CD4-positive, alpha-beta T cell (primary cell): ENCODE data around the gene NELFA. TPM values are rescaled to one million over a fixed set of nuclear protein-coding genes. Genes with fewer than 3 reads are reported as not detected.
"Not testable (repeated sequence)": the region's sequence is repeated elsewhere in the genome, so short reads cannot be mapped to it uniquely, and the experiment has no call there.

Source experiments
- ATAC-seq: fragments of 200-7000 bp; cut with Tn5 transposase; one replicate; pipeline ENCODE4 v1.10.0; 2022; ENCODE audit warnings: mild to moderate bottlenecking; ENCODE audit not compliant: poor library complexity
- CTCF ChIA-PET: fragments of 350-600 bp; sonication (Branson Sonifier 250); formaldehyde crosslinking; loops from one replicate; lab custom pipeline; 2021; ENCODE audit warnings: antibody characterized with exemption, inconsistent platforms; lab: Charles Lee
- POLR2A ChIA-PET: fragments of 350-600 bp; sonication (Branson Sonifier 250); formaldehyde crosslinking; loops from one replicate; lab custom pipeline; 2021; ENCODE audit warnings: antibody characterized with exemption, inconsistent platforms; lab: Charles Lee
- DNase-seq, 14 experiments: peaks; one replicate each; pipeline ENCODE4 v3.0.0-alpha.2; 2013 to 2020; ENCODE audit warnings: mixed read lengths in 2 of 14
- H3K27ac ChIP-seq, 2 donors: one replicate each; pipeline versions ENCODE4 v1.5.1 to v1.7.0; 2013; ENCODE audit warnings: low read length in 2 of 2, low read depth in 1 of 2, mild to moderate bottlenecking in 1 of 2
- H3K27me3 ChIP-seq, 2 experiments: 1 replicate in 1 of 2; 2 replicates in 1 of 2; pipeline versions ENCODE4 v1.6.1 to v1.7.0; 2013; ENCODE audit warnings: low read length in 2 of 2, control low read depth in 1 of 2, mild to moderate bottlenecking in 1 of 2, moderate library complexity in 1 of 2; ENCODE audit not compliant: insufficient read depth in 2 of 2, control insufficient read depth in 1 of 2
- H3K36me3 ChIP-seq: one replicate; pipeline ENCODE4 v1.6.1; 2013; ENCODE audit warnings: low read length, control low read depth; ENCODE audit not compliant: insufficient read depth
- H3K4me1 ChIP-seq: one replicate; pipeline ENCODE4 v1.6.1; 2013; ENCODE audit warnings: low read length, control low read depth; ENCODE audit not compliant: insufficient read depth
- H3K4me3 ChIP-seq: one replicate; pipeline ENCODE4 v1.5.1; 2013; ENCODE audit warnings: mild to moderate bottlenecking, low read length, moderate library complexity
- H3K9me3 ChIP-seq, 2 experiments: 1 replicate in 1 of 2; 2 replicates in 1 of 2; pipeline versions ENCODE4 v1.6.1 to v1.7.0; 2013; ENCODE audit warnings: low read length in 2 of 2, mild to moderate bottlenecking in 2 of 2, control low read depth in 1 of 2, moderate library complexity in 1 of 2; ENCODE audit not compliant: control insufficient read depth in 1 of 2, insufficient read depth in 1 of 2
- H3K27ac Mint-ChIP-seq: one replicate; pipeline ENCODE4 v1.8.0; 2020; ENCODE audit warnings: mixed read lengths
- H3K27me3 Mint-ChIP-seq: one replicate; pipeline ENCODE4 v1.8.0; 2021; ENCODE audit warnings: mixed read lengths
- H3K36me3 Mint-ChIP-seq: one replicate; pipeline ENCODE4 v1.8.0; 2021; ENCODE audit warnings: low read depth, mixed read lengths
- H3K4me1 Mint-ChIP-seq: one replicate; pipeline ENCODE4 v1.8.0; 2021; ENCODE audit warnings: low read depth, mixed read lengths
- H3K4me3 Mint-ChIP-seq: one replicate; pipeline ENCODE4 v1.8.0; 2020; ENCODE audit warnings: mild to moderate bottlenecking, mixed read lengths
- H3K9me3 Mint-ChIP-seq: one replicate; pipeline ENCODE4 v1.8.0; 2020; ENCODE audit warnings: mixed read lengths
- CTCF ChIP-seq: fragments of 200-600 bp; IDR thresholded peaks from one replicate; pipeline ENCODE4 v1.8.0; 2022; ENCODE audit warnings: antibody characterized with exemption, mild to moderate bottlenecking
- intact Hi-C, 2 experiments: fragments of 100-400 bp; cut with DNase I in 1 of 2; cut with micrococcal nuclease in 1 of 2; formaldehyde crosslinking; loops; one replicate each; pipeline versions ENCODE4 v1.15.1 to v1.9.0; 2023 to 2025; cut with DNase I, micrococcal nuclease
- total RNA-seq, 174 experiments: library from RNA in 2 of 174; stranded (reverse) in 2 of 174; gene quantifications; one replicate each; pipeline ENCODE4 v1.2.3 and lab custom pipeline; 2021 to 2026

The NELFA gene
- total RNA-seq, 2 experiments from 2014 or later: 39.9 to 40.1 TPM

GRCh38 chr4:2040391-2041238 lies 31.8 kb upstream of the NELFA start:
- H3K36me3 ChIP-seq: no peaks in the 10 kb centered on the region
- DNase-seq (peak in 2 of 14 experiments; percentile 16 to 45), ATAC-seq (no peak)
- Mint-ChIP-seq H3K36me3 (no peaks in the 10 kb centered on the region), H3K4me3 (peak overlapping the region; percentile 87), H3K27ac (peak overlapping the region; percentile 39), H3K4me1 (peaks cover 6% of the 10 kb centered on the region), H3K9me3 (no peaks in the 10 kb centered on the region), H3K27me3 (peaks cover 34% of the 10 kb centered on the region)
- H3K4me1 ChIP-seq: peaks cover 23% of the 10 kb centered on the region
- no peak overlapping the region for H3K27ac ChIP-seq
- H3K27me3 ChIP-seq: peaks cover 12 to 19% of the 10 kb centered on the region in 2 experiments
- peaks cover 0 to 19% of the 10 kb centered on the region in 2 experiments for H3K9me3 ChIP-seq
- ChIA-PET CTCF (no interaction called here), POLR2A (interaction anchor here (1.5 kb wide), 1 partner anchor 31 kb away, joined by 6 read pairs; no protein-coding TSS in a partner anchor)
- intact Hi-C loops: loop anchor here in 1 of 2 experiments (1.0 kb wide), 1 partner anchor 32 kb away; the partner anchor contains the start of gene NELFA
- TF ChIP-seq CTCF: no peak
- H3K4me3 ChIP-seq: peak overlapping the region; percentile 78

GRCh38 chr4:2036866-2037265 lies 28.1 kb upstream of the NELFA start:
- ChIA-PET POLR2A (no interaction called here), CTCF (no interaction called here)
- peaks cover 46% of the 10 kb centered on the region for H3K27me3 Mint-ChIP-seq

GRCh38 chr4:2036327-2036726 lies 27.6 kb upstream of the NELFA start:
- TF ChIP-seq CTCF: no peak
- Mint-ChIP-seq H3K27ac (no peak overlapping the region), H3K9me3 (no peaks in the 10 kb centered on the region), H3K4me1 (peaks cover 6% of the 10 kb centered on the region), H3K27me3 (peaks cover 47% of the 10 kb centered on the region), H3K4me3 (peak overlapping the region; percentile 7), H3K36me3 (no peaks in the 10 kb centered on the region)
- ChIA-PET POLR2A (no interaction called here), CTCF (no interaction called here)
- peaks cover 12 to 15% of the 10 kb centered on the region in 2 experiments for H3K27me3 ChIP-seq
- H3K36me3 ChIP-seq: no peaks in the 10 kb centered on the region
- no peak for ATAC-seq
- no peak overlapping the region for H3K27ac ChIP-seq
- peaks cover 8% of the 10 kb centered on the region for H3K4me1 ChIP-seq
- no peak overlapping the region for H3K4me3 ChIP-seq
- no peak for DNase-seq
- H3K9me3 ChIP-seq: peaks cover 0 to 2% of the 10 kb centered on the region in 2 experiments
- intact Hi-C loops: no loop called here

More at GRCh38 chr4:2036866-2037265, 28.1 kb upstream of the NELFA start:
- no peak overlapping the region for H3K27ac Mint-ChIP-seq
- DNase-seq (no peak), ATAC-seq (no peak)
- no peaks in the 10 kb centered on the region for H3K36me3 Mint-ChIP-seq
- peaks cover 6% of the 10 kb centered on the region for H3K4me1 Mint-ChIP-seq
- H3K4me1 ChIP-seq: peaks cover 13% of the 10 kb centered on the region
- H3K36me3 ChIP-seq: no peaks in the 10 kb centered on the region
- TF ChIP-seq CTCF: no peak
- no peak overlapping the region for H3K4me3 Mint-ChIP-seq
- no peak overlapping the region for H3K4me3 ChIP-seq
- H3K27me3 ChIP-seq: peaks cover 16 to 19% of the 10 kb centered on the region in 2 experiments
- H3K27ac ChIP-seq: no peak overlapping the region
- intact Hi-C loops: no loop called here
- H3K9me3 Mint-ChIP-seq: no peaks in the 10 kb centered on the region
- H3K9me3 ChIP-seq: peaks cover 0 to 7% of the 10 kb centered on the region in 2 experiments

GRCh38 chr4:2031161-2031560 lies 22.4 kb upstream of the NELFA start:
- H3K36me3 Mint-ChIP-seq, H3K36me3 ChIP-seq, H3K27ac ChIP-seq, H3K9me3 ChIP-seq, H3K27ac Mint-ChIP-seq, H3K4me1 Mint-ChIP-seq, H3K4me3 ChIP-seq, ATAC-seq, DNase-seq, H3K4me3 Mint-ChIP-seq, H3K9me3 Mint-ChIP-seq, H3K4me1 ChIP-seq, intact Hi-C loops, POLR2A ChIA-PET, H3K27me3 ChIP-seq: not testable (repeated sequence)
- H3K27me3 Mint-ChIP-seq: peaks cover 34% of the 10 kb centered on the region
- CTCF ChIA-PET: interaction anchor here (0.6 kb wide), 1 partner anchor 57 kb away, joined by 4 read pairs; no protein-coding TSS in a partner anchor

DNA sequence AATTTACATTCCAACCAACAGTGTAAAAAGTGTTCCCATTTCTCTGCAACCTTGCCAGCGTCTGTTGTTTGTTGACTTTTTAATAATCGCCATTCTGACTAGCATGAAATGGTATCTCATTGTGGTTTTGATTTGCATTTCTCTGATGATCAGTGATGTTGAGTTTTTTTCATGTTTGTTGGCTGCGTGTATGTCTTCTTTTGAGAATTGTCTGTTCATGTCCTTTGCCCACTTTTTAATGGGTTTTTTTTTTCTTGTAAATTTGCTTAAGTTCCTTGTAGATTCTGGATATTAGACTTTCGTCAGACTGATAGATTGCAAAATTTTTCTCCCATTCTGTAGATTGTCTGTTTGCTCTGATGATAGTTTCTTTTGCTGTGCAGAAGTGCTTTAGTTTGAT lies 18.3 kb upstream of the NELFA start:
- H3K4me1 Mint-ChIP-seq, intact Hi-C loops, H3K36me3 Mint-ChIP-seq, POLR2A ChIA-PET, H3K4me1 ChIP-seq, DNase-seq, H3K36me3 ChIP-seq, H3K9me3 Mint-ChIP-seq, H3K27ac Mint-ChIP-seq, H3K27ac ChIP-seq, CTCF ChIA-PET, ATAC-seq, H3K4me3 ChIP-seq, H3K4me3 Mint-ChIP-seq: not testable (repeated sequence)
- peaks cover 42% of the 10 kb centered on the region for H3K27me3 Mint-ChIP-seq
- Histone ChIP-seq H3K27me3 (peaks cover 5 to 20% of the 10 kb centered on the region in 2 experiments), H3K9me3 (peaks cover 0 to 14% of the 10 kb centered on the region in 2 experiments)
